ENCODE measurements around the gene MROH2A.

GRCh38 chr2:233850745-233851144, 72.6 kb downstream of the MROH2A start:
- TF ChIP-seq EZH2 (IDR thresholded peaks at IDR 0.05; ENCODE audit: insufficient read depth, poor library complexity, severe bottlenecking): no peak
- TF ChIP-seq EZH2phosphoT487 (IDR thresholded peaks at IDR 0.05; ENCODE audit: insufficient read depth, low read depth): no peak
